Cerebellar nuclear complex (tissue), 1 donor: ENCODE results near the gene FOXK2.

Experiments used
- DNase-seq, 2 experiments: peaks; one replicate each; lab custom pipeline; 2025; lab: John Stamatoyannopoulos, UW

FOXK2 gene

DNA sequence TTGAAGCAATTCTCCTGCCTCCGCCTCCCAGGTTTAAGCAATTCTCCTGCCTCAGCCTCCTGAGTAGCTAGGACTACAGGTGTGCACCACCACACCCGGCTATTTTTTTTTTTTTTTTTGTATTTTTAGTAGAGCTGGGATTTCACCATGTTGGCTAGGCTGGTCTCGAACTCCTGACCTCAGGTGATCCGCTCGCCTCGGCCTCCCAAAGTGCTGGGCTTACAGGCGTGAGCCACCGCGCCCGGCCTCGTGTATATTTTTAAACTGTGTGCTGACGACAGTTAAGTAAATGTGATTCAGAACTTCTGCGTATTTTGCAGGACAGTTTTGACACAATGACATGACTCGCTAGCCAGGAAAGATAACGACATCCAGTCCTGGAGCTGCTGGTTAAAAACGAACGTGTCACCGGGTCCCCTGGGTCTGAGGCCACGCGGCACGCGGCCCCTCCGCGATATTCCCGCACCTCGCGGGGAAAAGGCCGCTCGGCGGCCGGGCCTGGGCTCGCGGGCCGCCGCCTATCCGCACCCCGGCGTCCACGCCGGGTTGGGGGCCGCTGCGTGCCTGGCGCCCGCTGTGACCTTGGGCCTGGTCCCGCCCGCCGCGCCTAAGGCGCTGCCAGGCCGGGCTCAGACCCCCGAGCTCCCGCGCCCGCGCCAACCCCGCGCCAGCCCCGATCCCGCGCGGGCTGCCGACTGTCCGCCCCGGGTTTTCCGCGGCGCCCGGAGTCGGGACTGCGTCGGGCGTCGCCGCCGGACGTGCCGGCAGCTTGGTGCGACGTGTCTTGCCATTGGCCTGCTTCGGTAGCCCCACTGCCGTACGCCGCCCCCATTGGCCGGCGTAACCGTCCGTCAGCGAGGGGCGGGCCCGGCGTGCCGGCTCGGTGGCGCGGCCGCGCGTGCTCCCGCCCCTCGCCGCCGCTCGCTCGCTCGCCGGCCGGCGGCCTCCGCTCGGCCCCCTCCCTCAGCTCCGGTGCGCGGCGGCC, at the start of gene FOXK2:
TSS of gene FOXK2 (plus strand) at position 907 of the 985 bp plus-strand sequence. CDS start 157 bp downstream, outside the sequence.
- DNase-seq, result peak in 1 of 2 experiments; percentile 79

DNA sequence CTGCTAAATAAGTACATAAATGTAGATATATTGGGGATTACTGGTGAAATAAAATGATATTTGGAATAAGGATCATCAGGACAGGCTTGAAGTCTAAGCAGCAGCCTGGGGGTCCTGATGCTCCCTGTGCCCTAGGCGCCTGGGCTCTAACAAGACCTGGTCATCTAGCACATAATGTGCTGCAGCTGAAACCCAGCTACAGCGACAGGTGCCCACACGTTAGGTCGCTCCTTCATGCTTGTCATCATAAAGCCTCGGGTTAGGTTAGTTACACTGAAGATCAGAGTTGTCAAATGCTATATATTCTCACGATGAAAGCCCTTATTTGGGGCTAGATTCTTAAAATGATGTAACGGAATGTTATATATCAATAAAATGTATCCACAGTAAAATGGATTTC, 49.5 kb upstream of the FOXK2 start:
- no peak for DNase-seq

DNA sequence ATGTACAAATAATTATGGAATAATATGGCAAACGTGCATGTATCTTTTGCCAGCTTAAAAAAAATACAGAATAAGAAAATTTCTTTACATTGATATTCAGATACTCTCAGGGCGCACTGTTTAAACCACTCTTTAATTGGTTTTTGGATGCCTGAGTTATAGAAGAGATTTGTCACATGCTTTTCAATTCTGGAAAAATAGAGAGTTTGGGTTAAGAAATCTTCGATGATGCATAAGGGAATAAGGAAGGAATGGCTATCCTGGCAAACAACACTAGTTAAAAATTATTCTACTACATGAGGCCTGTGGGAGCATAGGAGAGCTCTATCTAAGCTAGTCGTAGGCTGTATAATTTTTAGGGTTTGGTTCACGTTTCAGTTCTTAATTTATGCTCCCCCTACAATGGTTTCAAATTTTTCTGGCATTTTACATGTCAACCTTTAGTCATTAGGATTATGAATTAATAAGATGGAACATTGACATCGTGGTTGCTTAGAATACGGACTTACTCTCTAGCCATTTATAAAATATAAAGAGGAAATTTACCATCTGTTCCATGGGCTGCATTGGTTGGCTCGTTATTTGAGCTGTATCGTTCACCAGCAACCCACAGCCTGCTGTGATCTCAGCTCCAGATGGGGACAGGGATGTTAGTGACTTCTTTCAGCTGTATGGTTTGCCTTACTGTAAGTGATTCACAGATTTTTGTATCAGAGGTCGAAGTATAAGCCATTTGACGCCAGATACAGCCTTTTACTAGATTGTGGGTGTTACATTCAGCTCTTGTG, 45.1 kb upstream of the FOXK2 start:
- DNase-seq, result no peak

DNA sequence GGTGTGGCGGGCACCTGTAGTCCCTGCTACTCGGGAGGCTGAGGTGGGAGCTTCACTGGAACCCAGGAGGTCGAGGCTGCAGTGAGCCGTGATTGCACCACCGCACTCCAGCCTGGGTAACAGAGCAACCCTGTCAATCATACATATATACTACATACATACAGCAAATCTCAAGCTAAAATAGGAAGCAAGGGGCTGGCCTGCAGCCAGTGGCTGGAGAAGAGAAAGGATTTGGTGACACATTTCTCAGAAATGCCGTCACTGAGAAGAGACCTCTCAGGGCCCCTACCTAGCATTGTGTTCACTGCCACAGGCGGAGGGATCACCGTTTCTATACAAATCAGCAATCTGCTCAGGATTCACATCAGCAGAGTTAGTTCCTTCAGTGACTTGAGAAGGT, 44.1 kb upstream of the FOXK2 start:
- no peak for DNase-seq

DNA sequence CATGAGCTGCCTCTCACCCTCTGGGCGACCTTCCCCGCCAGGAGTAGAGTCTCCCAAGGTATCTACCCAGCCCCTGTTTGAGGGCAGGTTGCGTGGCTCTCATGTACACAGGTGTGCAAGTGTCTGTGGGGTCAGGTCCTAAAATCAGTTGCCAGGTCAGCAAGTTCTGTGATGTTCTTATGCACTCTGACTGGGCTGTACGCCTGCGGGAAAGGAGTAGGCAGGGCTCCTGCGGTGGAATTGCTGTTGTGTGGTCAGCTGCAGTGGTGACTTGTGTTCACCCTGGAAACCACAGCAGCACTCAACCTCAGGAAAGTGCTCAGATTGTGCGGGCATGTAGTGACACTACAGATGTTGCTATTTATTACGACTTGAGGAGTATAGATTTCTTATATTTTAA, 41.6 kb upstream of the FOXK2 start:
- no peak for DNase-seq

DNA sequence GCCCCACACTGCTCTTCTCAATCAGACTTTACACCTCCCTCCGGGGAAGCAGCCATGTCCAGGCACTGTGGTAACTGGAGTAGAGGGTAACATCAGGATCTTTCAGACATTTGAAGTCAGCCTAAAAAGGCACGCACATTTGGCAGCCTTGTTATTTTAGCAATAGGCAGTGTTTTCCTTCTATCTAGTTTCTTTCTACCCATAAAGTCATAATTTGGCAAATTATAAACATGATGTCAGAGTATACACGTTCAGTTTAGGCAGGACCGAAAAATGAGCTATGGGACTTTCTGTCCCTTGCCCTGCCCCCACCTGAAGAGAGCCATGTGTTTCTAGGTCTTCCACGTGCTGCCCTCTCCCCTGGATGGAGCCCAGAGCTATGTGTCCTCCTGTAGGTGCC, 39.9 kb upstream of the FOXK2 start:
- no peak for DNase-seq

DNA sequence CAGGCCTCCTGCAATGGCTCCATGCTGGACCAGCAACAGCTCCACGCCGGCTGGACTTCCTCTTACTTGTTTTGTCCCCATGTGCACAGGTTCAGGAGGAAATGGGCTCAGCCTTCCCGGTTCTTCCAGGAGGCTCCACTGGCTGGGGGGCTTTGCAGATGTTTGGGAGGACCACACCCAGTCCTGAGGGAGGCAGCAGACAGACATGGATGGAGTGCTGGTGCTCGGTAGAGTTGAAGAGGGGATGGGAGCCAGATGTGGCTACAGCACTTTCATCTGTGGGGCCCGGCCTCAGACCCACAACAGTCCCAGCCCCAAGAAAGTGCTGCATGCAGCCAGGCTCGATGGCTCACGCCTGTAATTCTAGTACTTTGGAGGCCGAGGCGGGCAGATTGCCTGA, 39.2 kb upstream of the FOXK2 start:
- DNase-seq, result no peak

DNA sequence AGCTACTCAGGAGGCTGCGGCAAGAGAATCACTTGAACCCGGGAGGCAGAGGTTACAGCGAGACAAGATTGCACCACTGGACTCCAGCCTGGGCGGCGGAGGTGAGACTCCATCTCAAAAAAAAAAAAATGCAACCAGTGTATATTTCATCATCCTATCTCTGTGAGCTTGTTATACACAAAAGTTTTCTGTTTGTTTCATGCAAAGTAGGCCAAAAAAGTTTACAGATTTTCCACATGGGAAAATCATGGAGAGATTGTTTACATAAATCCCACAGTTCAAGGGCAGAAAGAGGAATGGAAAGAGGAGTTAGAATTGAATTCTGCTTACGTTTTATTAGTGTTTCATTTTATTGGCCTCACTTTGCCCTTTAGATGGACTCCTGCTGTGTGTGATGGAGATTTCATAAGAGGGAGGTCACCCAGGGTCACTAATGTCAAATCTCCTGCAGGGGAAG, 36.3 kb upstream of the FOXK2 start:
- DNase-seq, result no peak

DNA sequence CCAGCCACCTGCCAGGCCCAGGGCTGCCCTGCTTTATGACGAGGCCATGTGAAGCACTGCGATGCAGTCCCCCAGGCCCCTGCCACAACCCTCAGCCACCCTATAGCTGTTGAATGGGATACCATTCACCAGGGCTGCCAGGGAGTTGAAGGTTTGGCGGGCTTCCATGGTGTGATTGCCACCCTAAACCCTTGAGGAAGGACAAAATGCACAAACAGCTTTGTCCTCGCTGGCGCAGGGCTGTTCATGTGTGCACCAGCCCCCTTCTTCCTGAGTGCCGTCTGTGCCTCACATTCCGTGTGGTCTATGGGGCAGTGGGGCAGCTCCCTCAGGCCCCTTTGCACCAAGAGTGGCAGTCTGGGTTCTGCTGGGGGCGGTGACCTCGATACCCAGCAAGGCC, 35.7 kb upstream of the FOXK2 start:
- no peak for DNase-seq

DNA sequence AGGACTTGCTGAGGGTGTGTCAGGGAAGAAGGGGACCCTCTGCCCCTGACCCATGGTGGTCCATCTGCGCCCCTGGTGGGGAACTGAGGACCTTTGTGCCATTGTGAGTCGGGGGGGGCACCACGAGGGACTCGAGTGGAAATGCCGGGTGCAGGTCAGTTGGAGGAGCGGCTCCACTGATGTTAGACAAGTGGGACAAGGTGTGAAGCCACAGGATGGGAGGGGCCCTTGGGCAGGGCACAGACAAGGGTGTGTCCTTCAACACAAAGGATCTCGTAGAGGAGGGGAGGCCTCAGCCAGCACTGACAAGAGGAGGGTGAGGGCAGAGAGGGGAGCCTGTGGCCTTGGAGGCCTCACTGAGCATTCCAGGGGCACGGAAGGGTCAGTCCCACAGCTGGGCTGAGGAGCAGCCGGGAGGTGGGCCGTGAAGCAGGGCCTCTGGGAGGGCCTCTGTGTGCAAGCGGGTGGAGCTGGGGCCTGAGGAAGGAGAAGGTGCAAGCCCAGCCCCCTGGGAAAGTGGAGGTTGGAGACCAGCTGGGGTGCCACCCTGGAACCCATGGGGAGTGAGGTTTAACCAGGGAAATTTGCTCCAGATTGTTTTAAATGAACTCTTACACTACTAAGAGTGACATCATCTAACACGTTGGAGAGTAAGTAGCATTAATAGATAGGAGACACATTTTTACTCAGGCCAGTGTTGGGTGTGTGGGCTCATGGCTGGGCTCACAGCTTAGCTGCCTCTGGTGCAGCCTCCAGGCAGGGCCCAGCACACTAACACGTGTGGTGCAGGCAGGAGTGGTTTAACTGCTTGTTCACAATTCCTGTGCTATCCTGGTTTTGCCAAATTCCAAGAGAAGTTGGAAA, 33.1 kb upstream of the FOXK2 start:
- no peak for DNase-seq

DNA sequence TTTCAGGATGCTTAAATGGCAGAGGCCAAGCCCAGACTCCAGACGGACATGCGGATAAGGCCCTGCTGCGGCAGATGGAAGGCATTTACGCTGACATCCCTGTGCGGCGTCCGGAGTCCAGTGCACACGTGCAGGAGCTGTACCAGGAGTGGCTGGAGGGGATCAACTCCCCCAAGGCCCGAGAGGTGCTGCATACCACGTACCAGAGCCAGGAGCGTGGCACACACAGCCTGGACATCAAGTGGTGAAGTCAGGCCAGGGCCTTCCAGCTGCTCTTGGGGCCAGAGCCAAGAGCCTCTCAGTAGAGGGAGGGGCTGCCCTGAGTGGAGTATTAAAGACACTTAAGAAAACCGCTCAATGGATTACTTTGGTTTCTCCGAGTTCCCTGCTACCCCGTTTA, 31.6 kb upstream of the FOXK2 start:
- DNase-seq, result no peak

DNA sequence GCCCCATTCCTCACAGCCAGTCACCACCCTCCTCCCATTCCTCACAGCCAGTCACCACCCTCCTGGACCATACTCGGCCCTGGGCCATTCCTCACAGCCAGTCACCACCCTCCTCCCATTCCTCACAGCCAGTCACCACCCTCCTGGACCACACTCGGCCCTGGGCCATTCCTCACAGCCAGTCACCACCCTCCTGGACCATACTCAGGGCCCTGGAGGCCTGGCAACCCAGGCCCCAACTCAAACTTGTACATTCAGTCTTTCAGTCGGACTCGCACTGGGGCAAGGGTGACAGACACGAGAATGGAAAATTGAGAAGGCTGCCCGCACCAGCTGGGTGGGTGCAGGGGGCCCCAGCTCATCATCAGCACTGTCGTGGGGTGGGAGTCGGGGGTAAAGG, 30.4 kb upstream of the FOXK2 start:
- no peak for DNase-seq

DNA sequence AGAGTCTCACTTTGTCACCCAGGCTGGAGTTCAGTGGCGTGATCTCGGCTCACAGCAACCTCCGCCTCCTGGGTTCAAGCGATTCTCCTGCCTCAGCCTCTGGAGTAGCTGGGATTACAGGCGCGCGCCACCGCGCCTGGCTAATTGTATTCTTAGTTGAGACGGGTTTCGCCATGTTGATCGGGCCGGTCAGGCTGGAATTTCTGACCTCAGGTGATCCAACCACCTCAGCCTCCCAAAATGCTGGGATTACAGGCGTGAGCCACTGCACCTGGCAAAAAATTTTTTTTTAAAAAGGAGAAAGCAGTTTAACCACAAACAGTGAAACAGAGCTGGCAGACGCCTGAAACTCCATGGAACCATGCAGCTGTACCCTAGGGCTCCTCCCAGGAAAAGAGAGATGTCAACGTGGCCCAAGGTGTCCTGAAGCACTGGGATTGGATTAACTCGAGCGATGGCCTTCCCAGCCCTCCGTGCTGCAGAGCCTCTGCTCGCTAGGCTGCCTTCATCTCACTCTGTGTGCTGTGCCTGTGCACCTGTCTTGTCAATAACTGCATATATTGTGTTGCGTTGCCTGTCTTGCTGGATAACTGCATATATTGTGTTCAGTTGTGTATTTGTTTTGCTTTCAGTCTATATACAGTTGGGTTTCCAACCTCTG, 29.6 kb upstream of the FOXK2 start:
- no peak for DNase-seq

DNA sequence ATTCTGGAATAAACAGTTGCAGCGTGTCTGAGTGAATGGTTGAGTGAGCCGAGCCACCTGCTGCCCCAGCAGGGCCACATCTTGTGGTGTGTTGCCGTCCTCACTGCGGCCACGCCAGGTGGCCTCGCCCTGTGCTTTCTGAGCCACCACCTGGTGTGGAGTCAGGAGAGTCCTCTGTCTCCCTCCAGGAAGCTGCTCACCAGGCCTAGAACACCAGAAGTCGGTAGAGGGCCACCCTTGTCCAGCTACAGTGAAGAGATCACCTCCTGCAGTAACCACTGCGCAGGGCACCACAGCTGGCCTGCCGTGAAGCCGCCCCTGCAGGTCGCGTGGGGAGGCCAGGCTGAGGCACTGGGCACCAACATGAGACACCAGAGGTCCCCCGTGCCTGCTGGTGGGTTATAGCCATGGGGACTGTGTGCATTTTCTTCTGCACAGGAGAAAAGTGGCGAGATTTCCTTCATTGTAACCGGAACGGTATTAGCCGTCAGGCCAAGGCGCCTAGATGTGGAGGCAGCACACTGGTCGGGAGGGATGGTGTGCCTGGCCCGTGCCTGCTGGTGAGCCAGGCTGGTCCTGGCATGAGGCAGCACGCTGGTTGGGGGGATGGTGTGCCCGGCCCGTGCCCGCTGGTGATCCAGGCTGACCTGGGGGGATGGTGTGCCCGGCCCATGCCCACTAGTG, 28.9 kb upstream of the FOXK2 start:
- no peak for DNase-seq

DNA sequence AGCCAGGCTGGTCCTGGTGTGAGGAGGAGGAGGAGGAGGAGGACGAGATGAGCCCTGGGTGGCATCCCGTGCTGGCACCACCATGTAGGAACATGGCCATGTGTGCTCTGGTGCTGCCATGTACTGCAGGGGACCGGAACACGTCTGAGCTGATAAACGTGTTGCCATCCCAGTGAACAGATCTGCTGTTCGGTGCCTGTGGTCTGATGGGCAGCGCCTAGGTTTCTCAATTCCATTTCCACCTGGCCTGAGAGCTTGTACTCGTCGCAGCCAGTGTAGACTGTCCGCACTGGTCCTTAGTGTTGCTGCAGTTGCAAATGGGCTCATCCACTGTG, 28.4 kb upstream of the FOXK2 start:
- DNase-seq, result no peak

DNA sequence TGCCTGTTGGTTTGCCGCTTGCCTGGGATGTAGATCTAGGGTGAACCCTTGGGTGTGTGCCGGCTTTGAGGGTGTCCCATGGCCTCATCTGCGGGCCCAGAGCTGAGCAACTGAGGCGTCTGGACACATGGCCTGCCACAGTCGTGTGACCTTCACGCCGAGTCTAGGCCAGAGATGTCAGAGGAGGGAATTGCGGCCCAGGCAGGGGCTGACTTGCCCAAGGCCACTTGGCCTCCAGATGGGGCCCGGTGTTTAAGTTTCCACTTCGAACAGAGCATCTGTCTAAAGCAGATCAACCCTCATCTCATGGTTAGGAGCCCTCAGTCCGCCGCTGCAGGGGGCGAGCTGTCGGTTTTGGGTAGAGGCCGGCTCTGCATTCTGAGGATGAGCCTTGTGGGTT, 28.0 kb upstream of the FOXK2 start:
- DNase-seq, result no peak

DNA sequence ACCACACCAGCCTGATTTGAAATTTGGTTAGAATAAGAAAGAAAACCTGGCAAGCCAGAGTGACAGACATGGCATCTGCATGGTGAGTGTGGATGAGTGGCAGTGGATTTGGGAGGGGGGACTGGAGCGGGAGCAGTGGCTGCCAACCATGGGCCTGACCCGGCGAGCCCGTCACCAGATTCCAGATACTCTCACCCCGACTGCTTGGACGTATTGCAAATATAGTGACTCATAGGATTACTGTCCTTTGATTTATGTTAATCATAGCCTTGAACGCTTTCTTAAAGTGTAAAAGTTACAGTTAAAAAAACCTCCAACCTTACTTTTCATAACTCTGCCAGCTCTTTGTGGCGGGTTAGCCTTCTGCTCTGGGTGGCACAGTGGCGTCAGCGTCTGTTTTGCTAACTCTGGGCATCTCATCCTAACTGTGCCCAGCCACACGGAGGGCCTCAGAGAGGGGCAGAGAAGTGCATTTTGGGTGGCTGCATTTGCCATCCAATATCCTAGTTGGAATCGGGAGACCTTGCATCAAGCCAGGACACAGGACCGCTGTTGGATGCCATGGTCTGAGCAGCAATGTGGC, 26.8 kb upstream of the FOXK2 start:
- no peak for DNase-seq

DNA sequence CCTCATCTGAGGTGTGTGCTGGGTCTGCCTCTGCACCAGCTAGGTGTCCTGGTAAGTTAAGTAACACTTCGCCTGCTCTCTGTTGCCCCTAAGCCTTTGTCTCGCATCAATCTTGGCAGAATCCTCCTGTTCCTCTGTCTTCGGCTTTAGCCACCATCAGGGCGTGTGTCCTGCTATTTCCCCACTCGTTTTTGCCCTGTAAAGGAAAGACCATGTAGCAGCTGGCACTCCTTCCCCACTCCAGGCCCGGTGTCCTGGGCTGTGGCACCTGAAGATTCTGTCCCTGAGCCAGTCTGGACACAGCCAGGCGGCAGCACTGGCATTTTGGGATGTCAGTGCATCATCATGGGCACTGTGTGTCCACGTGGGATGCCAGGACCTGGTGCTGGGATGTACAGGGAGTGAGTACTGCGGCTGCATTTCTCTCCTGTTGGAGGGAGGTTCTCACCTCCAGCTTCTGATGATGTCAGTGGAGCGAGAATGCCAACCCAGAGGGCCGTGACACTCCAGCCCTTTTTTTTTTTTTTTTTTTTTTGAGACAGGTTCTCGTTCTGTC, 26.2 kb upstream of the FOXK2 start:
- peak; percentile 41 to 52 for DNase-seq

DNA sequence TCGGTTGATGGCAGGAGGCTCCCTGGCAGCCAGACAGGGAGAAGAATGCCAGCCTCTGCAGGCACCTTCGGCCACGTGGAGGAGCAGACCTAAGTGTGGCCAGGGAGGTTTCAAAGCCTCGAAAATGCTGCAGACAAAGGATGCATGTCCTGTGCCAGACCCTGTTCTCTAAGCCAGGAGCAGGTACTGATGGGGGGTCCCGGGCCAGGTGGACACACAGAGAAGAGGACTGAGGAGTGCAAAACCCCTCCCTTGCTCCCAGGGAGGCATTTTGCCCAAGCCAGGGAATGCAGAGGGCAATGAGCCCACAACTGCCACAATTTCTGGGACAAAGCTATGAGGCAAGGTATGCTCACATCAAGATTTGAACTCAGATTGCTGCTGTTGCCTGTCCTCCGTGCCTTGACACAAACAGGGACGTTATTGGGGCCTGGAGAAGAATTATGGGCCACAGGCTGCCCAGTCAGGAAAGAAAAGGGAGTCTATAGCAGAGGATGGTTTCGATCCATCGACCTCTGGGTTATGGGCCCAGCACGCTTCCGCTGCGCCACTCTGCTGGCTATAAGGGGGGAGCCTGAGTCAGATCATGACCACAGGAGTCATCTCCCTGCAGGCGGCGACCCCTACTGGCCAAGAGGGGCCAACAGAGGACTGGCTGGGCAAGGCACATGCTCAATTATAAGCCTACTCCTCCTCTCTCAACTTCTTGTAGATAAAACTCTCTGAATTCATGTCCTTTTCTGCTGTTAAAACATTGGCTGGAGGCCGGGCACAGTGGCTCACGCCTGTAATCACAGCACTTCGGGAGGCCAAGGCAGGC, 25.1 kb upstream of the FOXK2 start:
- peak in 1 of 2 experiments; percentile 66 for DNase-seq
